Keratinocyte (primary cell): Measurements from ENCODE around the gene ITGB2. TPM values are rescaled to one million over a fixed set of nuclear protein-coding genes. Genes with fewer than 3 reads are reported as not detected.

Experiments used
- DNase-seq: peaks from one replicate; pipeline ENCODE4 v3.0.0-alpha.2; 2011; ENCODE audit warnings: low read depth, missing footprints, low spot score
- FAIRE-seq: peaks from 2 replicates; lab custom pipeline; 2011; peaks lifted over from hg19 to GRCh38; lab: Jason Lieb, UNC
- H2AFZ ChIP-seq: 2 replicates; pipeline ENCODE4 v1.6.0; 2012; ENCODE audit warnings: low read length, control low read depth, inconsistent platforms; ENCODE audit not compliant: control insufficient read depth
- H3K27ac ChIP-seq: 2 replicates; pipeline ENCODE4 v1.5.1; 2011; ENCODE audit warnings: low read length; ENCODE audit not compliant: control insufficient read depth, insufficient read depth
- H3K27me3 ChIP-seq: 3 replicates; pipeline ENCODE4 v1.6.0; 2011; ENCODE audit warnings: low read length; ENCODE audit not compliant: control insufficient read depth, insufficient read depth; ENCODE audit errors: extremely low read depth
- H3K36me3 ChIP-seq, 2 experiments: 2 replicates in 1 of 2; 3 replicates in 1 of 2; pipeline ENCODE4 v1.5.1; 2011; ENCODE audit warnings: low read length in 2 of 2, mild to moderate bottlenecking in 1 of 2; ENCODE audit not compliant: control insufficient read depth in 2 of 2, insufficient read depth in 2 of 2; ENCODE audit errors: extremely low read depth in 1 of 2
- H3K4me1 ChIP-seq: 3 replicates; pipeline ENCODE4 v1.5.1; 2011; ENCODE audit warnings: low read length; ENCODE audit not compliant: control insufficient read depth, insufficient read depth; ENCODE audit errors: extremely low read depth
- H3K4me2 ChIP-seq: 3 replicates; pipeline ENCODE4 v1.6.0; 2011; ENCODE audit warnings: low read depth, low read length; ENCODE audit not compliant: control insufficient read depth, insufficient read depth; ENCODE audit errors: extremely low read depth
- H3K4me3 ChIP-seq, 3 experiments: fragments of 200-600 bp in 1 of 3; sonication (generic) in 1 of 3; 2 replicates in 2 of 3; 3 replicates in 1 of 3; pipeline ENCODE4 v1.5.1; 2011 to 2016; ENCODE audit warnings: low read length in 3 of 3, mild to moderate bottlenecking in 3 of 3, control low read depth in 2 of 3, inconsistent platforms in 1 of 3, low read depth in 1 of 3, mixed read lengths in 1 of 3, mixed run types in 1 of 3, moderate library complexity in 1 of 3; ENCODE audit not compliant: control insufficient read depth in 2 of 3, insufficient read depth in 2 of 3; ENCODE audit errors: extremely low read depth in 1 of 3
- H3K79me2 ChIP-seq: 2 replicates; pipeline ENCODE4 v1.6.0; 2012; ENCODE audit warnings: low read length; ENCODE audit not compliant: control insufficient read depth, insufficient read depth
- H3K9ac ChIP-seq: 3 replicates; pipeline ENCODE4 v1.6.0; 2011; ENCODE audit warnings: low read length; ENCODE audit not compliant: control insufficient read depth, insufficient read depth; ENCODE audit errors: extremely low read depth
- H3K9me1 ChIP-seq: 3 replicates; pipeline ENCODE4 v1.6.0; 2011; ENCODE audit warnings: low read length; ENCODE audit not compliant: control insufficient read depth, insufficient read depth; ENCODE audit errors: extremely low read depth
- H3K9me3 ChIP-seq: 2 replicates; pipeline ENCODE4 v1.5.1; 2012; ENCODE audit warnings: low read depth, low read length; ENCODE audit not compliant: control insufficient read depth
- H4K20me1 ChIP-seq: 3 replicates; pipeline ENCODE4 v1.6.0; 2011; ENCODE audit warnings: low read length; ENCODE audit not compliant: control insufficient read depth, insufficient read depth; ENCODE audit errors: extremely low read depth
- EZH2 ChIP-seq: IDR thresholded peaks from one replicate; pipeline ENCODE4 v1.6.1; 2012; ENCODE audit warnings: inconsistent platforms, mild to moderate bottlenecking, low read length, moderate library complexity
- dilution Hi-C: fragments of 300-500 bp; cut with MboI; formaldehyde crosslinking; loops from one replicate; pipeline ENCODE4 v1.7.0; 2020; ENCODE audit warnings: low sequenced_read_pairs; ENCODE audit not compliant: extremely low pct_ligation_motif_present
- polyA plus RNA-seq, 5 experiments: library from polyadenylated mRNA; depleted of rRNA in 3 of 5; stranded (reverse) in 3 of 5; stranded (forward) in 1 of 5; unstranded in 1 of 5; fragments of >200 nt; gene quantifications; 1 replicate in 1 of 5; 2 replicates in 3 of 5; 3 replicates in 1 of 5; pipeline versions ENCODE4 v1.2.1 to v1.2.3, GENCODE V29; 2011 to 2012; ENCODE audit warnings: missing spikeins in 2 of 5, low read depth in 1 of 5, low replicate concordance in 1 of 5
- TF ChIP-seq, protein P1 (sequence below), 3 experiments: IDR thresholded peaks in 1 of 3; conservative IDR thresholded peaks in 1 of 3; optimal IDR thresholded peaks in 1 of 3; 2 replicates in 2 of 3; 3 replicates in 1 of 3; pipeline versions ENCODE3 to v1.5.1; 2011; ENCODE audit warnings: low read length in 3 of 3, mild to moderate bottlenecking in 3 of 3, moderate library complexity in 2 of 3, control low read depth in 1 of 3, inconsistent platforms in 1 of 3; ENCODE audit not compliant: insufficient read depth in 2 of 3; ENCODE audit errors: extremely low read depth in 1 of 3

ITGB2 gene
- polyA plus RNA-seq, 1 donor (not counting 4 experiments of a cell fraction or from before 2014, with no cell fraction given), result 0.55 TPM

DNA sequence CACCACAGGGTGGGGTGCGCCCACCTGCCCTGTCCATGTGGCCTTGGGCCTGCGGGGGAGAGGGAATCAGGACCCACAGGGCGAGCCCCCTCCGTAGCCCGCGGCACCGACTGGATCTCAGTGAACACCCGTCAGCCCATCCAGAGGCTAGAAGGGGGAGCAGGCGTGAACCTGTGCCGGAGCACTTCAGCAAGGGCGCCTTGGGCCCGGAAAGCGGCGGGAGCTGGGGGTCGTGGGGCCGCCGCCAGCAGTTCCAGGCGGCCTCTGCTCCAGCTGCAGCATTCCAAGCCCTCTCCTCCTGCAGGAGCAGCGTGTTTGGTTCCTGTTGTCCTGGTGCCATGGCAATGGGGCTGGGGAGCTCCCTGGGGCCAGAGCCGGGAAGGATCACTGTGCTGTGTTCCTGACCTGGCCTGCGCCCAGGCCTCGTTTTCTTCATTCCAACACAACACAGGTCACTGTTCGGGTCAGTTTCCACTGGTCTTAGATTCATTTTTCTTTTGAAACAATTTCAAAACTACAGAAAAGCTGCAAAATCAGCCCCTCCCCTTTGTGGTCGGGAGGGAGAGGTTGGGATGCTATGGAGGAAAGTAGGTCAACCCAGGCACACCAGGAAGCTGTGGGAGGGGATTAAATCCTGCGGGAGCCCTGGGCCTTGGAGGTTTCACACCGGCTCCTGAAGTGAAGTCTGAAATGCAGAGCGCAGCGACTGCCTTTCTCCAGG, 37.9 kb upstream of the ITGB2 start:
- DNase-seq (no peak), FAIRE-seq (no peak)
- peaks cover 4% of the 10 kb centered on the region for H3K4me1 ChIP-seq
- TF ChIP-seq, protein P1, sequence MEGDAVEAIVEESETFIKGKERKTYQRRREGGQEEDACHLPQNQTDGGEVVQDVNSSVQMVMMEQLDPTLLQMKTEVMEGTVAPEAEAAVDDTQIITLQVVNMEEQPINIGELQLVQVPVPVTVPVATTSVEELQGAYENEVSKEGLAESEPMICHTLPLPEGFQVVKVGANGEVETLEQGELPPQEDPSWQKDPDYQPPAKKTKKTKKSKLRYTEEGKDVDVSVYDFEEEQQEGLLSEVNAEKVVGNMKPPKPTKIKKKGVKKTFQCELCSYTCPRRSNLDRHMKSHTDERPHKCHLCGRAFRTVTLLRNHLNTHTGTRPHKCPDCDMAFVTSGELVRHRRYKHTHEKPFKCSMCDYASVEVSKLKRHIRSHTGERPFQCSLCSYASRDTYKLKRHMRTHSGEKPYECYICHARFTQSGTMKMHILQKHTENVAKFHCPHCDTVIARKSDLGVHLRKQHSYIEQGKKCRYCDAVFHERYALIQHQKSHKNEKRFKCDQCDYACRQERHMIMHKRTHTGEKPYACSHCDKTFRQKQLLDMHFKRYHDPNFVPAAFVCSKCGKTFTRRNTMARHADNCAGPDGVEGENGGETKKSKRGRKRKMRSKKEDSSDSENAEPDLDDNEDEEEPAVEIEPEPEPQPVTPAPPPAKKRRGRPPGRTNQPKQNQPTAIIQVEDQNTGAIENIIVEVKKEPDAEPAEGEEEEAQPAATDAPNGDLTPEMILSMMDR (optimal IDR thresholded peaks at IDR 0.05 in 1 of 3, IDR thresholded peaks at IDR 0.05 in 1 of 3, conservative IDR thresholded peaks at IDR 0.05 in 1 of 3; ENCODE audit: extremely low read depth in 1 of 3, insufficient read depth in 2 of 3, low read length in 3 of 3), result no peak
- TF ChIP-seq EZH2, result no peak
- H3K27me3 ChIP-seq, result no peaks in the 10 kb centered on the region
- H3K79me2 ChIP-seq, result peaks cover 42% of the 10 kb centered on the region
- H3K9me3 ChIP-seq, result no peaks in the 10 kb centered on the region
- no peak overlapping the region for H3K4me2 ChIP-seq
- H3K27ac ChIP-seq, result no peak overlapping the region
- no peak overlapping the region for H3K4me3 ChIP-seq
- H3K36me3 ChIP-seq, result peaks cover 22 to 32% of the 10 kb centered on the region in 2 experiments
- peaks cover 5% of the 10 kb centered on the region for H4K20me1 ChIP-seq
- no peaks in the 10 kb centered on the region for H3K9me1 ChIP-seq
- H3K9ac ChIP-seq, result no peak overlapping the region
- dilution Hi-C loops, result no loop called here
- no peak overlapping the region for H2AFZ ChIP-seq

- Histone ChIP-seq H3K27ac (no peak overlapping the region), H3K27me3 (no peaks in the 10 kb centered on the region), H3K4me1 (peaks cover 4% of the 10 kb centered on the region), H3K4me3 (no peak overlapping the region), H3K9ac (no peak overlapping the region), H3K36me3 (peaks cover 24 to 32% of the 10 kb centered on the region in 2 experiments), H3K9me3 (no peaks in the 10 kb centered on the region), H3K79me2 (peaks cover 46% of the 10 kb centered on the region), H3K9me1 (no peaks in the 10 kb centered on the region), H4K20me1 (peaks cover 5% of the 10 kb centered on the region), H2AFZ (no peak overlapping the region), H3K4me2 (no peak overlapping the region)
- TF ChIP-seq, protein P1 (optimal IDR thresholded peaks at IDR 0.05 in 1 of 3, IDR thresholded peaks at IDR 0.05 in 1 of 3, conservative IDR thresholded peaks at IDR 0.05 in 1 of 3; ENCODE audit: extremely low read depth in 1 of 3, insufficient read depth in 2 of 3, low read length in 3 of 3), result no peak
- TF ChIP-seq EZH2, result no peak
- FAIRE-seq (no peak), DNase-seq (no peak)
- dilution Hi-C loops, result no loop called here
Measured at GRCh38 chr21:44957901-44958451, 37.3 kb upstream of the ITGB2 start.
